AG09319 (cell line): ENCODE data around the gene CTBP2.

Source experiments
- DNase-seq: peaks from one replicate; pipeline ENCODE4 v3.0.0-alpha.2; 2010; ENCODE audit warnings: low read depth; ENCODE audit errors: extremely low read depth
- CTCF ChIP-seq: IDR thresholded peaks from 2 replicates; pipeline ENCODE4 v1.5.1; 2011; ENCODE audit warnings: low read depth, mild to moderate bottlenecking, inconsistent platforms, low read length, moderate library complexity

The CTBP2 gene

GRCh38 chr10:124952123-124952522 lies 208.2 kb downstream of the CTBP2 start:
- no peak for TF ChIP-seq CTCF
- no peak for DNase-seq

GRCh38 chr10:124949543-124949942 lies 210.8 kb downstream of the CTBP2 start:
- TF ChIP-seq CTCF = no peak
- no peak for DNase-seq

GRCh38 chr10:124946945-124947344 lies 213.4 kb downstream of the CTBP2 start:
- no peak for DNase-seq
- TF ChIP-seq CTCF = no peak

- DNase-seq = no peak
- TF ChIP-seq CTCF = no peak
Measured at GRCh38 chr10:124944982-124945381, 215.4 kb downstream of the CTBP2 start.

GRCh38 chr10:124943301-124944092 lies 216.9 kb downstream of the CTBP2 start:
- TF ChIP-seq CTCF = no peak
- peak; percentile 70 for DNase-seq

- TF ChIP-seq CTCF = no peak
Measured at GRCh38 chr10:124942317-124943169, 217.8 kb downstream of the CTBP2 start.

GRCh38 chr10:124941823-124942222 lies 218.5 kb downstream of the CTBP2 start, which contains the start of gene ZRANB1:
TSS of gene ZRANB1 (plus strand) at chr10:124942123. CDS start at chr10:124942494, 371 bp downstream.
- no peak for TF ChIP-seq CTCF
- DNase-seq = no peak

More at GRCh38 chr10:124942317-124943169, 217.8 kb downstream of the CTBP2 start:
- no peak for DNase-seq
